GM18867 (cell line): ENCODE results near the gene TMA7B.

Experiments used
- ATAC-seq: cut with Tn5 transposase; IDR thresholded peaks from one replicate; pipeline ENCODE4 v1.9.1; 2021; ENCODE audit warnings: mild to moderate bottlenecking, moderate library complexity; ENCODE audit not compliant: unreplicated experiment

TMA7B gene

GRCh38 chr22:39932918-39933649 is 27.1 kb upstream of the TMA7B start:
- ATAC-seq = no peak

GRCh38 chr22:39933741-39934140 is 26.5 kb upstream of the TMA7B start:
- no peak for ATAC-seq

DNA sequence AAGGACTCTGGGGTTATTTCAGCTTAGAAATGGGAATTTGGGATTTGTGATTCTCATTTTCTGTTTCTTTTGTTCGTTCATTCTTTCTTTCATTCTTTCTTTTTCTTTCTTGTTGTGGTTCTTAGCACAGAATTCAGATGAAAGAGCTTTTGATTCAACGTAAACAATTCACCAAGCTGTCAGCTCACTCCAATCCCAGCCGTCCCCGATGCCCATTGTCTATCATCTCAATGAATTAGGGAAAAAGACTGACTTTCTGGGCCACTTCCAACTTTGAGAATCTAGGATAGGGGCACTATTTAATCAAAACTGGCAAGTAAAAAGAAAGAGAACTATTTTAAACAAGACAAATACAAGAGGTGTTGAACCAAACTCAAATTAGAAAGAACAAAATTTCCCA is 25.1 kb upstream of the TMA7B start:
- ATAC-seq = no peak

GRCh38 chr22:39935612-39936011 is 24.6 kb upstream of the TMA7B start:
- no peak for ATAC-seq

- ATAC-seq = no peak
Observed at GRCh38 chr22:39936523-39937145, 23.6 kb upstream of the TMA7B start.

DNA sequence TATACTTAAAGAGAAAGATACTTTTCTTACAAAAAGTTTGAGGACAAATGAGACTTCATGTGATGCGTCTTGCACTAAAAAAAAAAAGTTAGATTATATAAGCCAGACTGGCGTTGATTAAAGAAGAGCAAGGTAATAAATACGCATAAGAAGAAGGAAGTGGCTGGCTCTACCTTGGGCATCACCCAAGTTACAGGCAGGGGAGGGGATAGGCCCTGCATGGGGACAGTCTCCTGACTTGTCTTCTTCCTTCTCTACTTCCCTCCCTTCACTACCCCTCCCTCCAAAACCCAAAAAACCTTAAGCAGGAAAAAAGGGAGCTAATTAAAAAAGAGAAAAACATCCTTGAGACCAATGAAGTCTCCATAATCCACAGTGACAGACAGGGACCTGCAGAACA is 22.3 kb upstream of the TMA7B start:
- ATAC-seq = no peak

DNA sequence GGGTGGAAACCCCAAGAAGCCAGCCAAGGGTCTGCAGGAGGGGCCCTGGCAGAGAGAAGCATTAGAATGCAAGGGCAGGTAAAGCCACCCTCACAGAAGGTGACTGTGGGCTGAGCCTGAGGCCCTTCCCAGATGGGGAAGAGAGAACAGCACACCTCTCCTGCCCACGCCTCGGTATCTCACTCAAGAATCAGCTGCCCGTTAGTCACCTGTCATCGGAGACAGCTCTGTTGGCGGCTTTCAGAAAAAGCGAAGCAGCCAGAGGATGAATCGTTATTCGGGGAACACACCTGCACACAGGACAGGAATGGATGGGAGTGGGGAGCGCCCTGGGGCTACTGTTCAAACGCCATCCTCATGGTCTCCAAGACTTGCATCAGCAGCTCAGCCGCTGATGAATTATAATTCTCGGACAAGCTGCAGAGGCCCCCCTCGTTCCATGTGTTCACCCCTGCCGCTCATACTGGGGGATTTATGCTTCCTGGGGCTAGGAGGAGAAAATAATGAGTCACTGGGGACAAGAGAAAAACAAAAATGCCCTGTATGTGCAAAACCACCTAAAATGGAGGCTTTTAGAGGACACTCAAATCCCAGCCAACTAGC is 21.6 kb upstream of the TMA7B start:
- ATAC-seq = no peak

- no peak for ATAC-seq
Observed at GRCh38 chr22:39939830-39940229, 20.4 kb upstream of the TMA7B start.

GRCh38 chr22:39940757-39941305 is 19.4 kb upstream of the TMA7B start:
- no peak for ATAC-seq

GRCh38 chr22:39941601-39942000 is 18.6 kb upstream of the TMA7B start:
- ATAC-seq = no peak

GRCh38 chr22:39942439-39943230 is 17.6 kb upstream of the TMA7B start:
- ATAC-seq = no peak

GRCh38 chr22:39943337-39943736 is 16.9 kb upstream of the TMA7B start:
- ATAC-seq = no peak

GRCh38 chr22:39943953-39944872 is 16.0 kb upstream of the TMA7B start:
- ATAC-seq = no peak

DNA sequence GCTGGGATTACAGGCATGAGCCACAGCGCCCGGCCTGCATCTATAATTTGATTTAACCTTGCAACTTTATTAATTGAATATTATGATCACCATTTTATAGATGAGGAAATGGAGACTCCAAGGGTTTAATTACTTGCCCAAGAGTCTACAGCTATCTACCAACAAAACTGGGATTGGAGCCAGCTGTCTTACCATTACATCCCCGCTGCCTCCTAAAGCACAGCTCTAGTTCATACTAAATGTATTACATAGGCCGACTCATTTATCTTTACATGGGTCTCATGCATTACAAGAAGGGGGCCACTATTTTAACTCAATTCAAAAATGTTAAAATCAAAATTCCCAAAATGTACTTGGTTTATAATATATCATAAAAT is 14.1 kb upstream of the TMA7B start:
- ATAC-seq = no peak

DNA sequence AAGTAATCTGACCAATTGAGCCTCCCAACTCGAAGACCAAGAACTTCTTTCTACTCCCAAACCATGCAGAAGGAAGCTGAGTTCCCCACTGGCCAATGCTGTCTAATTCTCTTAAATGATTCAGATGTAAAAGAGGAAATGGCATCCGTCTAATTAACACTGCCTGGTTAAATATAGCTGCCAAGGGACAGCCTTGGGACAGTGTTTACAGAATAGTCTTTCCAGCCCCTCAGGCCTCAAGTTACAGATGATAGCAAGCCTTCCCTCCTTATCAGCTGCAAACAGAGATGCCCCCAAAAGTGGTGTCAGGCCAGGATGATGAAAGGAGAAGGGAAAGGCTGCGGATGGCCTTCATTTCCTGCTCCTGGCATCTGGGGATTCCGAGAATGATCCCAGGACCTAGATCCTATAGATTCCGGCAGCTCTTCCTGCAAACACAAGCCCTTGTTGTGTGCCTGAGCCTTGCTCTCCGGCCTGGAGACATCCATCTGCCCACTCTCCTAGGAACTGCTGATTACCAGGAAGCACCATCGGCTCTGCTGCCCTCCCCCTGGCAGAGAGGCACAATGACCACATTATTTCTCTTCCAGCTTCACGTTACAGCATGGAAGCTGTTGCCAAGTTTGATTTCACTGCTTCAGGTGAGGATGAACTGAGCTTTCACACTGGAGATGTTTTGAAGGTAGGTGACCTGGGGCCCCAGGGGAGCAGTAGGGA is 13.5 kb upstream of the TMA7B start:
- no peak for ATAC-seq

DNA sequence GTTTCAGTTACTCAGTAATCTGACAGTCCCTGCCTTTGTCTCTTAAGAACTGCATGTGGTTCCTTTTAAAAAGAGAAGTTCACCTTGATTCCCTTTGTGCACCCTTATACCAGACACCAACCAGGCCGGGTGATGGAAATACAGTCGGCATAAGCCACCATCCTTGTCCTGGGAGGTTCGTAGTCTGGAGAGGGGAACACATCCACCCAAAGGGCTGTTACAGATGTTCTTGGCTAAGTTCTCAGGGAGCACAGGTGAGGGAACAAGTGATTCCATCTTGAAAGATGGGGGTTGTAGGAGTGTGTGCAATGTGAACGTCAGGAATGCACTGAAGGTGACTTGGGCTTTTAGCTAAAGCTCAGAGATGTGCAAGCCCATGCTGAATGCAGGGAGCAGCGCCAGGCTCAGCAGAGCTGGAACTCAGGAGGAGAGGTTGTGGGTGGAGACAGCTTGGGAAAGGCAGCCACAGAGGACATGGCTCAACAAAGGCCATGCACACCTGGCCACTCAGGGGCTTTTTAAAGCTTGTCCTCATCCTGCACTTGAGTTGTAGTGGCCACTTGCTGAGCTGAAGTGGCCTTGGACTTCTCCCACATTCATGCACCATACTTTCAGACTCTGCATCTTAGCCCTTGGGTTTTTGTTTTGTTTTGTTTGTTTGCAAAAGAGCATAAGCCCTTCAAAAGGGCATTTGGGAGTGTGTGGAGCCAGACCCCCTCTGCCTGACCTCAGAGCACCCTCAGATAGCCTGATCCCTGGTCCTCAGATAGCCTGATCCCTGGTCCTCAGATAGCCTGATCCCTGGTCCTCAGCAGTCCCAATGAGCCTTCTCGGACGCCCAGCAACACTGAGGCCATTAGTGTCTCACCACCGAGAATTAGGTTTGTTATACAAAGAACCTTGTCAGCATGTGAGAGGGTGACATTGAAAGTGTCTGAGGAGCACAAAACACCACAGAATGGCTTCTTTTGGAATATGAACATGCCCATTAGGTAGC is 12.7 kb upstream of the TMA7B start:
- no peak for ATAC-seq

DNA sequence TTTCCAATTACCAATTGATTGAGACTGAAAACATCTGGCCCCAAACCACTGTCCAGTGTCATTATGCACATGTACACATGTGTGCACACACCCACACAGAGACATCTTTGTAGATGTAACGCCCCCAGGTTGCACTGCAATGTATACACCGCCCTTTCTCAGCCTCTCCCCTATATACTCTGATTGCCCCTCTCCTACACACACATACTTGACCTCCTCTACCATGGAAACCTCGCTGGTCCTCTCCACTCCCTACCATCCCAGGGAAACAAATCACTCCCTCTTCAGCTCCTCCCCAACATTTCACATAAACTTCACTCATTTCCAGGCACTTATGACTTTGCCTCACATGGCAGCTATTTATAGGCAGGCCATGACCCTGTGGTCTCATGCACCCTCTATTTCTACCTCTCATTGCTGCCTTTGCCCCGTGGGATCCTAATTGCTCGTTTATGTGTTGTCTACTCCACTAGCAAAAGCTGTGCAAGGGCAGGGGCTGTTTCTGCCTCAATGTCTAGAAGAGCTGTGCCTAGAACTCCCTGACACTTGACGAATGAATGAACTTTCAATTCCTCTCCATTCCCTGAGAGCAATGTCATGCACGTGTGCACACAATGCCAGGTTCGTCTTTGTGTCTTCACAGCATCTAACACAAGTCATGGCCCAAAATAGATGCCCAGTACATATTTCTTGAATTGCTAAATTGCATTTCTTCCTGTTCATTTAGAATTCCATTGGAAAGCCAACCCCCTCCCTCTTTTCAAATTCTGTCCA is 10.0 kb upstream of the TMA7B start:
- ATAC-seq = no peak
